SK-N-MC (cell line): ENCODE results near the gene GSK3B.

Experiments
- EZH2 ChIP-seq: fragments of 200-600 bp; sonication (generic); IDR thresholded peaks from one replicate; pipeline ENCODE4 v1.6.1; 2017; ENCODE audit warnings: antibody characterized with exemption
- POLR2AphosphoS5 ChIP-seq: IDR thresholded peaks from 2 replicates; pipeline ENCODE4 v1.6.1; 2012; ENCODE audit warnings: mild to moderate bottlenecking, low read depth, low read length, borderline replicate concordance

- TF ChIP-seq EZH2 (no peak), POLR2AphosphoS5 (no peak)
Measured at GRCh38 chr3:119901148-119901547, 193.1 kb downstream of the GSK3B start.
